NCI-H510A treated with DMSO at 0.1 percent for 48 hours (cell line): Measurements from ENCODE around the gene KCND2.

Source experiments
- DNase-seq: peaks from one replicate; lab custom pipeline; 2025; lab: John Stamatoyannopoulos, UW

Gene KCND2

GRCh38 chr7:120311028-120311788 lies 38.2 kb downstream of the KCND2 start:
- DNase-seq = no peak

- no peak for DNase-seq
Observed at GRCh38 chr7:120320218-120320961, 47.4 kb downstream of the KCND2 start.

- DNase-seq = no peak
Observed at GRCh38 chr7:120327054-120327453, 54.1 kb downstream of the KCND2 start.

GRCh38 chr7:120332433-120332832 lies 59.5 kb downstream of the KCND2 start:
- no peak for DNase-seq

GRCh38 chr7:120334475-120334874 lies 61.5 kb downstream of the KCND2 start:
- DNase-seq = no peak

- DNase-seq = no peak
Observed at GRCh38 chr7:120337308-120337907, 64.4 kb downstream of the KCND2 start.

- DNase-seq = no peak
Observed at GRCh38 chr7:120344276-120344675, 71.3 kb downstream of the KCND2 start.

- no peak for DNase-seq
Observed at GRCh38 chr7:120353171-120353570, 80.2 kb downstream of the KCND2 start.

GRCh38 chr7:120360918-120361317 lies 87.9 kb downstream of the KCND2 start:
- DNase-seq = no peak

- DNase-seq = no peak
Observed at GRCh38 chr7:120363414-120363813, 90.4 kb downstream of the KCND2 start.

GRCh38 chr7:120370954-120371353 lies 98.0 kb downstream of the KCND2 start:
- no peak for DNase-seq

- DNase-seq = no peak
Observed at GRCh38 chr7:120373174-120373573, 100.2 kb downstream of the KCND2 start.

- no peak for DNase-seq
Observed at GRCh38 chr7:120394595-120394994, 121.6 kb downstream of the KCND2 start.

- DNase-seq = no peak
Observed at GRCh38 chr7:120395526-120396019, 122.6 kb downstream of the KCND2 start.

- no peak for DNase-seq
Observed at GRCh38 chr7:120398284-120399000, 125.5 kb downstream of the KCND2 start.

GRCh38 chr7:120400806-120401455 lies 128.0 kb downstream of the KCND2 start:
- no peak for DNase-seq

- DNase-seq = no peak
Observed at GRCh38 chr7:120402079-120402767, 129.2 kb downstream of the KCND2 start.

GRCh38 chr7:120402801-120403200 lies 129.8 kb downstream of the KCND2 start:
- DNase-seq = no peak

- no peak for DNase-seq
Observed at GRCh38 chr7:120404042-120404441, 131.1 kb downstream of the KCND2 start.

GRCh38 chr7:120405652-120406051 lies 132.7 kb downstream of the KCND2 start:
- no peak for DNase-seq

GRCh38 chr7:120407010-120407409 lies 134.0 kb downstream of the KCND2 start:
- no peak for DNase-seq
